Spinal cord (tissue), 4 donors: Measurements from ENCODE around the gene MYL5. TPM values are rescaled to one million over a fixed set of nuclear protein-coding genes. Genes with fewer than 3 reads are reported as not detected.

Experiments used
- polyA plus RNA-seq, 2 donors: library from polyadenylated mRNA; unstranded; fragments of 120-200 nt; gene quantifications; one replicate each; pipeline ENCODE4 v1.2.1, GENCODE V29; 2013; ENCODE audit not compliant: insufficient read length in 2 of 2
- total RNA-seq, 2 donors: library from RNA; depleted of rRNA in 1 of 2; stranded (reverse); fragments of 120-200 nt in 1 of 2; fragments of >200 nt in 1 of 2; gene quantifications; one replicate each; pipeline versions ENCODE4 v1.2.3 to v1.2.4, GENCODE V29; 2013 to 2014

Gene MYL5
- total and polyA plus RNA-seq, 4 donors = 5.8 to 27.3 (median 18.0) TPM

Other genes with a start within 250 kb of the MYL5 start
- gene ZNF721, start 175.4 kb upstream of the MYL5 start, total RNA-seq = 10 to 100 TPM; 40.0 to 48.4 TPM
- 10 to 100 TPM; 36.4 to 38.6 TPM for gene ZNF721, start 175.4 kb upstream of the MYL5 start, polyA plus RNA-seq
- 10 to 100 TPM; 34.4 to 52.6 TPM for gene PIGG, start 175.3 kb upstream of the MYL5 start, total RNA-seq
- 10 to 100 TPM; 50.9 to 64.8 TPM for gene PIGG, start 175.3 kb upstream of the MYL5 start, polyA plus RNA-seq
- gene TMEM271, start 98.2 kb upstream of the MYL5 start, total RNA-seq = 1 to 10 TPM; 4.4 to 6.7 TPM
- gene TMEM271, start 98.2 kb upstream of the MYL5 start, polyA plus RNA-seq = 10 to 100 TPM; 16.1 to 17.1 TPM
- 10 to 100 TPM; 16.8 to 17.7 TPM for gene PDE6B, start 49.0 kb upstream of the MYL5 start, total RNA-seq
- 10 to 100 TPM; 21.7 to 24.1 TPM for gene PDE6B, start 49.0 kb upstream of the MYL5 start, polyA plus RNA-seq
- 100 to 1,000 TPM; 191 to 726 TPM for gene ATP5ME, start 266 bp upstream of the MYL5 start, total RNA-seq
- 100 to 1,000 TPM; 314 to 354 TPM for gene ATP5ME, start 266 bp upstream of the MYL5 start, polyA plus RNA-seq
- 1 to 10 TPM; 1.6 to 6.4 TPM for gene SLC49A3, start 14.6 kb downstream of the MYL5 start, total RNA-seq
- 1 to 10 TPM; 1.6 to 5.1 TPM for gene SLC49A3, start 14.6 kb downstream of the MYL5 start, polyA plus RNA-seq
- gene PCGF3, start 31.3 kb downstream of the MYL5 start, total RNA-seq = 10 to 100 TPM; 40.4 to 45.6 TPM
- 10 to 100 TPM; 78.1 to 80.2 TPM for gene PCGF3, start 31.3 kb downstream of the MYL5 start, polyA plus RNA-seq
- gene CPLX1, start 151.6 kb downstream of the MYL5 start, total RNA-seq = 10 to 100 TPM in 1 of 2 donors, 1 to 10 TPM in 1; 5.3 to 15.4 TPM
- 100 to 1,000 TPM; 114 to 117 TPM for gene CPLX1, start 151.6 kb downstream of the MYL5 start, polyA plus RNA-seq